ENCODE measurements around the gene LTBP4.

DNA sequence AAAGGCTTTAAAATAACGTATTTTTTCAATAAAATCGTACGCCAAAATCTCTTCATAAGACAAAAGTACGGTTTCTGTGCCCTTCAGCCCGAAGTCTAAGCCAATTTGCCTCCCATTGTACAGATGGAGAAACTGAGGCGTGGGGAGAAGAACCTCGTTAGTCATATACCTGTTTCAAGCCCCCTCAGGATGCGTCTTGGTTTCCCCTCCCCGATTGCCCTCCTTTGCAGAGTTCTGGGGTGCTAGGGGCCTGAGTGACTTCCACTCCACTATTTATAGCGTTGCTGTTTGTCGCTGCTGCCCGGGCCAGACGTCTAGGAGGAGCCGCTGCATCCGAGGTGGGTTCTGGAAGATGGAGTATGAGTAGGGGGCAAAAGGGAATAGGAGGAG, 2.3 kb upstream of the LTBP4 start:
- TF ChIP-seq, protein P1, sequence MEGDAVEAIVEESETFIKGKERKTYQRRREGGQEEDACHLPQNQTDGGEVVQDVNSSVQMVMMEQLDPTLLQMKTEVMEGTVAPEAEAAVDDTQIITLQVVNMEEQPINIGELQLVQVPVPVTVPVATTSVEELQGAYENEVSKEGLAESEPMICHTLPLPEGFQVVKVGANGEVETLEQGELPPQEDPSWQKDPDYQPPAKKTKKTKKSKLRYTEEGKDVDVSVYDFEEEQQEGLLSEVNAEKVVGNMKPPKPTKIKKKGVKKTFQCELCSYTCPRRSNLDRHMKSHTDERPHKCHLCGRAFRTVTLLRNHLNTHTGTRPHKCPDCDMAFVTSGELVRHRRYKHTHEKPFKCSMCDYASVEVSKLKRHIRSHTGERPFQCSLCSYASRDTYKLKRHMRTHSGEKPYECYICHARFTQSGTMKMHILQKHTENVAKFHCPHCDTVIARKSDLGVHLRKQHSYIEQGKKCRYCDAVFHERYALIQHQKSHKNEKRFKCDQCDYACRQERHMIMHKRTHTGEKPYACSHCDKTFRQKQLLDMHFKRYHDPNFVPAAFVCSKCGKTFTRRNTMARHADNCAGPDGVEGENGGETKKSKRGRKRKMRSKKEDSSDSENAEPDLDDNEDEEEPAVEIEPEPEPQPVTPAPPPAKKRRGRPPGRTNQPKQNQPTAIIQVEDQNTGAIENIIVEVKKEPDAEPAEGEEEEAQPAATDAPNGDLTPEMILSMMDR (IDR thresholded peaks at IDR 0.05; ENCODE audit: insufficient read depth, low read length) = no peak
- TF ChIP-seq, protein P2, sequence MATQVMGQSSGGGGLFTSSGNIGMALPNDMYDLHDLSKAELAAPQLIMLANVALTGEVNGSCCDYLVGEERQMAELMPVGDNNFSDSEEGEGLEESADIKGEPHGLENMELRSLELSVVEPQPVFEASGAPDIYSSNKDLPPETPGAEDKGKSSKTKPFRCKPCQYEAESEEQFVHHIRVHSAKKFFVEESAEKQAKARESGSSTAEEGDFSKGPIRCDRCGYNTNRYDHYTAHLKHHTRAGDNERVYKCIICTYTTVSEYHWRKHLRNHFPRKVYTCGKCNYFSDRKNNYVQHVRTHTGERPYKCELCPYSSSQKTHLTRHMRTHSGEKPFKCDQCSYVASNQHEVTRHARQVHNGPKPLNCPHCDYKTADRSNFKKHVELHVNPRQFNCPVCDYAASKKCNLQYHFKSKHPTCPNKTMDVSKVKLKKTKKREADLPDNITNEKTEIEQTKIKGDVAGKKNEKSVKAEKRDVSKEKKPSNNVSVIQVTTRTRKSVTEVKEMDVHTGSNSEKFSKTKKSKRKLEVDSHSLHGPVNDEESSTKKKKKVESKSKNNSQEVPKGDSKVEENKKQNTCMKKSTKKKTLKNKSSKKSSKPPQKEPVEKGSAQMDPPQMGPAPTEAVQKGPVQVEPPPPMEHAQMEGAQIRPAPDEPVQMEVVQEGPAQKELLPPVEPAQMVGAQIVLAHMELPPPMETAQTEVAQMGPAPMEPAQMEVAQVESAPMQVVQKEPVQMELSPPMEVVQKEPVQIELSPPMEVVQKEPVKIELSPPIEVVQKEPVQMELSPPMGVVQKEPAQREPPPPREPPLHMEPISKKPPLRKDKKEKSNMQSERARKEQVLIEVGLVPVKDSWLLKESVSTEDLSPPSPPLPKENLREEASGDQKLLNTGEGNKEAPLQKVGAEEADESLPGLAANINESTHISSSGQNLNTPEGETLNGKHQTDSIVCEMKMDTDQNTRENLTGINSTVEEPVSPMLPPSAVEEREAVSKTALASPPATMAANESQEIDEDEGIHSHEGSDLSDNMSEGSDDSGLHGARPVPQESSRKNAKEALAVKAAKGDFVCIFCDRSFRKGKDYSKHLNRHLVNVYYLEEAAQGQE (IDR thresholded peaks at IDR 0.05; ENCODE audit: insufficient replicate concordance, low read depth) = no peak
- TF ChIP-seq POLR2AphosphoS5 (IDR thresholded peaks at IDR 0.05; ENCODE audit: low read depth) = no peak

Data from HL-60 (cell line).